Measurements from ENCODE around the gene TIGD3. TPM values are rescaled to one million over a fixed set of nuclear protein-coding genes. Genes with fewer than 3 reads are reported as not detected.

TIGD3 gene
- total and polyA plus RNA-seq, 2 of the 8 experiments (the other 6 are each of a cell fraction or from before 2014, with no cell fraction given) = 1.1 to 1.3 TPM

- TF ChIP-seq CHD7 (IDR thresholded peaks at IDR 0.05; ENCODE audit: insufficient replicate concordance, low read length) (no peak), KDM4A (IDR thresholded peaks at IDR 0.05; ENCODE audit: low read depth, low read length, severe bottlenecking) (peak; percentile 82), SP2 (IDR thresholded peaks at IDR 0.05; ENCODE audit: low read length) (peak; percentile 37; the same call in 1 of the 2 replicates), SIN3A (conservative IDR thresholded peaks at IDR 0.05 in 1 of 2, IDR thresholded peaks at IDR 0.05 in 1 of 2; ENCODE audit: low read depth in 1 of 2, low read length in 2 of 2) (peak; percentile 95 to 99), RFX5 (IDR thresholded peaks at IDR 0.05; ENCODE audit: borderline replicate concordance, low read depth, low read length) (no peak), PHF8 (conservative IDR thresholded peaks at IDR 0.05; ENCODE audit: low read depth, low read length) (peak; percentile 76), POLR2A (IDR thresholded peaks at IDR 0.05; ENCODE audit: control extremely low read depth in 1 of 2, low read depth in 2 of 2, low read length in 2 of 2) (peak in 1 of 2 experiments; percentile 11; a peak in 1 of 3 replicates), YY1 (IDR thresholded peaks at IDR 0.05; ENCODE audit: low read depth, low read length) (no peak)
Observed at GRCh38 chr11:65354265-65355012, at the start of gene TIGD3 (continued).

All from H1 (cell line).